ENCODE data around the gene ASPM. TPM values are rescaled to one million over a fixed set of nuclear protein-coding genes. Genes with fewer than 3 reads are reported as not detected.

The ASPM gene
- total and polyA plus RNA-seq, 2 of the 8 experiments (the other 6 are each of a cell fraction or from before 2014, with no cell fraction given), result 5.1 to 50.3 TPM

DNA sequence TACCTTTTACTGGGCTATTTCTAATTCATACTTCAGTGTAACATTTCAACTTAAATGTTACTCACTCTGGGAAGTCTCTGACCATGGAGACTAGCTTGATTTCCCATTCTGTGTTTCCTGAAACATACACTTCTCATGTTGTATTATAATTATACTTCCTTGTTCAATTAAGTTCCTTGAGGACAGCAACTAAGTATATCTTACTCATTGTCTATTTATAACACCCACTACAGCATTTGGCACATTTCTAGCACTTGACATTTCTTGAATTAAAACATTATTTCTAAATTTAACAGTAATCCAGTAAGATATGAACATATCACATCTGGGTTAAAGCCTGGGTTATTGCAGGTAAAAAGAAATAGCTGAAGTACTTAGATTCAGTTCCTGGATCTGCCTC lies 47.0 kb downstream of the ASPM start:
- Histone ChIP-seq H3K4me3 (ENCODE audit: extremely low read depth in 1 of 4, insufficient read depth in 2 of 4, low read depth in 3 of 4, low read length in 4 of 4) (no peak overlapping the region), H3K56ac (replicated peaks; ENCODE audit: insufficient read length, low read depth, low read length) (no peak overlapping the region), H3K14ac (ENCODE audit: insufficient read length) (no peak overlapping the region), H3K23me2 (ENCODE audit: low read depth, low read length) (no peaks in the 10 kb centered on the region), H2BK15ac (ENCODE audit: low read length) (no peak overlapping the region), H3K27me3 (replicated peaks in 1 of 4; ENCODE audit: control insufficient read depth in 3 of 4, extremely low read depth in 1 of 4, insufficient read depth in 3 of 4, low read length in 3 of 4) (no peaks in the 10 kb centered on the region), H3K9me3 (ENCODE audit: insufficient read depth in 2 of 2, low read depth in 1 of 2, low read length in 1 of 2) (peaks cover 28 to 33% of the 10 kb centered on the region in 2 experiments), H4K20me1 (replicated peaks in 1 of 2; ENCODE audit: control insufficient read depth in 1 of 2, insufficient read depth in 2 of 2, low read length in 2 of 2) (no peaks in the 10 kb centered on the region), H3K23ac (ENCODE audit: insufficient read length) (no peak overlapping the region), H2AK5ac (ENCODE audit: low read depth, low read length) (no peak overlapping the region), H4K5ac (ENCODE audit: insufficient read length, low read depth, low read length) (no peak overlapping the region), H3K79me1 (ENCODE audit: low read depth, low read length) (no peaks in the 10 kb centered on the region), H3K9ac (replicated peaks in 1 of 4; ENCODE audit: extremely low read depth in 1 of 4, low read depth in 3 of 4, low read length in 3 of 4) (no peak overlapping the region), H3K27ac (ENCODE audit: low read depth, low read length) (no peak overlapping the region), H3K18ac (ENCODE audit: extremely low read depth, low read length) (no peak overlapping the region), H3K4me2 (ENCODE audit: insufficient read depth in 1 of 2, low read depth in 2 of 2, low read length in 2 of 2) (no peak overlapping the region), H4K91ac (replicated peaks; ENCODE audit: insufficient read length, low read length) (no peak overlapping the region), H2BK120ac (replicated peaks; ENCODE audit: low read depth, low read length) (no peak overlapping the region), H2AFZ (ENCODE audit: low read length) (no peak overlapping the region), H3K79me2 (ENCODE audit: control insufficient read depth in 1 of 2, insufficient read depth in 2 of 2, low read length in 2 of 2) (no peaks in the 10 kb centered on the region), H2BK5ac (ENCODE audit: low read depth, low read length) (no peak overlapping the region), H4K8ac (ENCODE audit: extremely low read depth, insufficient read depth, low read length) (no peak overlapping the region), H3K4ac (replicated peaks; ENCODE audit: insufficient read length, low read depth, low read length) (no peak overlapping the region), H2BK20ac (ENCODE audit: low read length) (no peak overlapping the region), H2BK12ac (ENCODE audit: low read depth, low read length) (no peak overlapping the region), H3K4me1 (replicated peaks in 1 of 4; ENCODE audit: control insufficient read depth in 3 of 4, insufficient read depth in 4 of 4, low read length in 3 of 4) (no peaks in the 10 kb centered on the region), H3K36me3 (ENCODE audit: control insufficient read depth in 2 of 4, insufficient read depth in 4 of 4, low read length in 3 of 4) (peaks cover 0 to 28% (median 16%) of the 10 kb centered on the region in 4 experiments; a peak in 7 of 8 replicates)
- FAIRE-seq (no peak), DNase-seq (ENCODE audit: low read depth in 1 of 2, low spot score in 2 of 2) (no peak)
- CTCF ChIA-PET (ENCODE audit: partially characterized antibody), result no interaction called here
- TF ChIP-seq CBX5 (IDR thresholded peaks at IDR 0.05; ENCODE audit: low read depth, low read length) (no peak), TEAD4 (IDR thresholded peaks at IDR 0.05; ENCODE audit: low read depth, low read length) (no peak), SP2 (IDR thresholded peaks at IDR 0.05; ENCODE audit: low read length) (no peak), BRCA1 (IDR thresholded peaks at IDR 0.05; ENCODE audit: low read depth, low read length) (no peak), CREB1 (IDR thresholded peaks at IDR 0.05) (no peak), ZNF274 (IDR thresholded peaks at IDR 0.05; ENCODE audit: borderline replicate concordance, extremely low read depth, low read length) (no peak), CTCF (IDR thresholded peaks at IDR 0.05; ENCODE audit: control extremely low read depth in 1 of 3, insufficient read depth in 1 of 3, low read depth in 1 of 3, low read length in 3 of 3) (no peak)
- TF ChIP-seq, protein P1, sequence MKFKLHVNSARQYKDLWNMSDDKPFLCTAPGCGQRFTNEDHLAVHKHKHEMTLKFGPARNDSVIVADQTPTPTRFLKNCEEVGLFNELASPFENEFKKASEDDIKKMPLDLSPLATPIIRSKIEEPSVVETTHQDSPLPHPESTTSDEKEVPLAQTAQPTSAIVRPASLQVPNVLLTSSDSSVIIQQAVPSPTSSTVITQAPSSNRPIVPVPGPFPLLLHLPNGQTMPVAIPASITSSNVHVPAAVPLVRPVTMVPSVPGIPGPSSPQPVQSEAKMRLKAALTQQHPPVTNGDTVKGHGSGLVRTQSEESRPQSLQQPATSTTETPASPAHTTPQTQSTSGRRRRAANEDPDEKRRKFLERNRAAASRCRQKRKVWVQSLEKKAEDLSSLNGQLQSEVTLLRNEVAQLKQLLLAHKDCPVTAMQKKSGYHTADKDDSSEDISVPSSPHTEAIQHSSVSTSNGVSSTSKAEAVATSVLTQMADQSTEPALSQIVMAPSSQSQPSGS (IDR thresholded peaks at IDR 0.05; ENCODE audit: low read length), result no peak
- POLR2A ChIA-PET (ENCODE audit: partially characterized antibody), result interaction anchor here (1.1 to 1.4 kb wide), 2 partner anchors 9 to 15 kb away, joined by 3 to 4 read pairs; no protein-coding TSS in a partner anchor

Measured in H1 (cell line).